ENCODE data around the gene LMO2.

LMO2 gene

GRCh38 chr11:33881651-33882503 is 10.0 kb downstream of the LMO2 start (continued):
- TF ChIP-seq, protein P1, sequence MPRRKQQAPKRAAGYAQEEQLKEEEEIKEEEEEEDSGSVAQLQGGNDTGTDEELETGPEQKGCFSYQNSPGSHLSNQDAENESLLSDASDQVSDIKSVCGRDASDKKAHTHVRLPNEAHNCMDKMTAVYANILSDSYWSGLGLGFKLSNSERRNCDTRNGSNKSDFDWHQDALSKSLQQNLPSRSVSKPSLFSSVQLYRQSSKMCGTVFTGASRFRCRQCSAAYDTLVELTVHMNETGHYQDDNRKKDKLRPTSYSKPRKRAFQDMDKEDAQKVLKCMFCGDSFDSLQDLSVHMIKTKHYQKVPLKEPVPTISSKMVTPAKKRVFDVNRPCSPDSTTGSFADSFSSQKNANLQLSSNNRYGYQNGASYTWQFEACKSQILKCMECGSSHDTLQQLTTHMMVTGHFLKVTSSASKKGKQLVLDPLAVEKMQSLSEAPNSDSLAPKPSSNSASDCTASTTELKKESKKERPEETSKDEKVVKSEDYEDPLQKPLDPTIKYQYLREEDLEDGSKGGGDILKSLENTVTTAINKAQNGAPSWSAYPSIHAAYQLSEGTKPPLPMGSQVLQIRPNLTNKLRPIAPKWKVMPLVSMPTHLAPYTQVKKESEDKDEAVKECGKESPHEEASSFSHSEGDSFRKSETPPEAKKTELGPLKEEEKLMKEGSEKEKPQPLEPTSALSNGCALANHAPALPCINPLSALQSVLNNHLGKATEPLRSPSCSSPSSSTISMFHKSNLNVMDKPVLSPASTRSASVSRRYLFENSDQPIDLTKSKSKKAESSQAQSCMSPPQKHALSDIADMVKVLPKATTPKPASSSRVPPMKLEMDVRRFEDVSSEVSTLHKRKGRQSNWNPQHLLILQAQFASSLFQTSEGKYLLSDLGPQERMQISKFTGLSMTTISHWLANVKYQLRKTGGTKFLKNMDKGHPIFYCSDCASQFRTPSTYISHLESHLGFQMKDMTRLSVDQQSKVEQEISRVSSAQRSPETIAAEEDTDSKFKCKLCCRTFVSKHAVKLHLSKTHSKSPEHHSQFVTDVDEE (CRISPR knock-in tag; IDR thresholded peaks at IDR 0.05) = no peak
- TF ChIP-seq BACH2 (CRISPR knock-in tag; IDR thresholded peaks at IDR 0.05; ENCODE audit: borderline replicate concordance) = no peak
- TF ChIP-seq SNAI2 (CRISPR knock-in tag; IDR thresholded peaks at IDR 0.05) = no peak

DNA sequence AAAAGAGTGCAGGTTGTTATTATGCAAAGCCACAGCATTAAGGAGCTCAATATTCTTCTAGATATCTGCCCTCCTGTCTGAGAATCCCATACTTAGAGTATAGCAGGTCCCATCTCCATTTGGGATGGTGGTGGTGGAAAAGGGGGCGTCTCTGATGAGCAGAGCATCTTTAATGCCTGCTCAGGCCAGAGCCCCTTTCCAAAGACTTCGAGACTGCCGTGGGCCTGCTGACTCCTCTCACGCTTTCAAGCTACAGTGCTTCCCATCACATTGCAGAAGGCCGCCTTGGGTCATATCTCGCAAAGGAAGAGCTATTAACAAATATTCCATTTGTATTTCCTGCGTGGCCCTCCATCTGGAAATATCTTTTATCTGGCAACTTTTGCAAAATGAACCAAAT is 10.9 kb downstream of the LMO2 start:
- no peak for ATAC-seq
- TF ChIP-seq, protein P2, sequence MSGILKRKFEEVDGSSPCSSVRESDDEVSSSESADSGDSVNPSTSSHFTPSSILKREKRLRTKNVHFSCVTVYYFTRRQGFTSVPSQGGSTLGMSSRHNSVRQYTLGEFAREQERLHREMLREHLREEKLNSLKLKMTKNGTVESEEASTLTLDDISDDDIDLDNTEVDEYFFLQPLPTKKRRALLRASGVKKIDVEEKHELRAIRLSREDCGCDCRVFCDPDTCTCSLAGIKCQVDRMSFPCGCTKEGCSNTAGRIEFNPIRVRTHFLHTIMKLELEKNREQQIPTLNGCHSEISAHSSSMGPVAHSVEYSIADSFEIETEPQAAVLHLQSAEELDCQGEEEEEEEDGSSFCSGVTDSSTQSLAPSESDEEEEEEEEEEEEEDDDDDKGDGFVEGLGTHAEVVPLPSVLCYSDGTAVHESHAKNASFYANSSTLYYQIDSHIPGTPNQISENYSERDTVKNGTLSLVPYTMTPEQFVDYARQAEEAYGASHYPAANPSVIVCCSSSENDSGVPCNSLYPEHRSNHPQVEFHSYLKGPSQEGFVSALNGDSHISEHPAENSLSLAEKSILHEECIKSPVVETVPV (CRISPR knock-in tag; IDR thresholded peaks at IDR 0.05) = no peak
- TF ChIP-seq CSDC2 (CRISPR knock-in tag; IDR thresholded peaks at IDR 0.05) (no peak), CREB5 (CRISPR knock-in tag; IDR thresholded peaks at IDR 0.05; ENCODE audit: low read depth) (no peak), TOX (CRISPR knock-in tag; IDR thresholded peaks at IDR 0.05; ENCODE audit: borderline replicate concordance) (no peak), ISL1 (CRISPR knock-in tag; IDR thresholded peaks at IDR 0.05) (no peak), POU6F1 (CRISPR knock-in tag; IDR thresholded peaks at IDR 0.05; ENCODE audit: borderline replicate concordance, low read depth) (no peak), BACH2 (CRISPR knock-in tag; IDR thresholded peaks at IDR 0.05; ENCODE audit: borderline replicate concordance) (no peak), OSR1 (CRISPR knock-in tag; IDR thresholded peaks at IDR 0.05) (no peak), ZFP30 (CRISPR knock-in tag; IDR thresholded peaks at IDR 0.05) (no peak), TCF4 (CRISPR knock-in tag; IDR thresholded peaks at IDR 0.05; ENCODE audit: borderline replicate concordance) (no peak), RARB (CRISPR knock-in tag; IDR thresholded peaks at IDR 0.05) (no peak), ZC3H10 (CRISPR knock-in tag; IDR thresholded peaks at IDR 0.05) (no peak), ZFP3 (CRISPR knock-in tag; IDR thresholded peaks at IDR 0.05) (no peak), ZNF70 (CRISPR knock-in tag; IDR thresholded peaks at IDR 0.05) (no peak), SNAI2 (CRISPR knock-in tag; IDR thresholded peaks at IDR 0.05) (no peak)
- TF ChIP-seq, protein P1 (CRISPR knock-in tag; IDR thresholded peaks at IDR 0.05) = no peak

DNA sequence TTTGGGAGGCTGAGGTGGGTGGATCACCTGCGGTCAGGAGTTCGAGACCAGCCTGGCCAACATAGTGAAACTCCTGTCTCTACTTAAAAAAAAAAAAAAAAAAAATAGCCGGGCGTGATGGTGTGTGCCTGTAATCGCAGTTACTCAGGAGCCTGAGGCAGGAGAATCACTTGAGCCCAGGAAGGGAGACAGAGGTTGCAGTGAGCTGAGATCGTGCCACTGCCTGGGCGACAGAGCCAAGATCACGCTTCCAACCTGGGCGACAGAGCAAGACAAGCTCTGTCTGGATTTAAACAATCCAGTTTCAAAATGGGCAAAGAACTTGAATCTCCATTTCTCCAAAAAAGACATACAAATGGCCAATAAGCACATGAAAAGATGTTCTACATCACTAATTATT is 12.5 kb downstream of the LMO2 start:
- ATAC-seq = no peak
- TF ChIP-seq POU6F1 (CRISPR knock-in tag; IDR thresholded peaks at IDR 0.05; ENCODE audit: borderline replicate concordance, low read depth) = no peak
- no peak for TF ChIP-seq SNAI2 (CRISPR knock-in tag; IDR thresholded peaks at IDR 0.05)
- TF ChIP-seq GLIS3 (CRISPR knock-in tag; IDR thresholded peaks at IDR 0.05) = no peak
- no peak for TF ChIP-seq OSR1 (CRISPR knock-in tag; IDR thresholded peaks at IDR 0.05)
- TF ChIP-seq CREB5 (CRISPR knock-in tag; IDR thresholded peaks at IDR 0.05; ENCODE audit: low read depth) = no peak
- no peak for TF ChIP-seq ZNF8 (CRISPR knock-in tag; IDR thresholded peaks at IDR 0.05)
- TF ChIP-seq ZNF70 (CRISPR knock-in tag; IDR thresholded peaks at IDR 0.05) = no peak
- no peak for TF ChIP-seq ZFP30 (CRISPR knock-in tag; IDR thresholded peaks at IDR 0.05)
- TF ChIP-seq CSDC2 (CRISPR knock-in tag; IDR thresholded peaks at IDR 0.05) = no peak
- TF ChIP-seq ESRRG (CRISPR knock-in tag; IDR thresholded peaks at IDR 0.05) = no peak
- TF ChIP-seq BACH2 (CRISPR knock-in tag; IDR thresholded peaks at IDR 0.05; ENCODE audit: borderline replicate concordance) = no peak
- TF ChIP-seq ZFP3 (CRISPR knock-in tag; IDR thresholded peaks at IDR 0.05) = no peak
- no peak for TF ChIP-seq ARNTL (CRISPR knock-in tag; IDR thresholded peaks at IDR 0.05; ENCODE audit: borderline replicate concordance, low read depth)
- TF ChIP-seq ZC3H10 (CRISPR knock-in tag; IDR thresholded peaks at IDR 0.05) = no peak
